OCI-M2 (cell line): ENCODE results near the gene SNAI1.
A peak's percentile ranks its signal among the peaks of the same experiment; 100 is the strongest.
"Not testable (repeated sequence)": the region's sequence is repeated elsewhere in the genome, so short reads cannot be mapped to it uniquely, and the experiment has no call there.

Source experiments
- DNase-seq: peaks from one replicate; lab custom pipeline; 2025; ENCODE audit not compliant: unreplicated experiment; lab: John Stamatoyannopoulos, UW

Gene SNAI1

GRCh38 chr20:49985617-49986016 lies 2.8 kb downstream of the SNAI1 start:
- DNase-seq = no peak

DNA sequence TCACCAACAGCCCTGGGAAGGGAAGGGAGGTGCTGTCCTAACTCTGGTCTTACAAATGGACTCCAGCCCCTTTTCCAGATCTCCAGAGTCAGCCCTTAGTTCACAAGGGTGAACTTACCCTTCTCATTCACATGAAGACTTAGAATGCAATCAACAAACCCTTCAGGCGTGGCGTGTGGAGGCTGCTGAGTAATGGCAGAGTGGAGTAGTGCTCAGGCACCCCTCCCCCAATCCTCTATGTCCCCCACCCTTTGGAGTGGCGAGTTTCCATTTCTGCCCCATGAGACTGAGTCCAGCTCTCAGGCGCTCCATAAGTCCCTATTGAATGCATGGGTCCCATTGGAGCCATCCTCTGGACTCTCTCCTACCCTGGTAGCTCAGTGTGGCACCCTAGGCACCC lies 3.3 kb downstream of the SNAI1 start:
- no peak for DNase-seq

DNA sequence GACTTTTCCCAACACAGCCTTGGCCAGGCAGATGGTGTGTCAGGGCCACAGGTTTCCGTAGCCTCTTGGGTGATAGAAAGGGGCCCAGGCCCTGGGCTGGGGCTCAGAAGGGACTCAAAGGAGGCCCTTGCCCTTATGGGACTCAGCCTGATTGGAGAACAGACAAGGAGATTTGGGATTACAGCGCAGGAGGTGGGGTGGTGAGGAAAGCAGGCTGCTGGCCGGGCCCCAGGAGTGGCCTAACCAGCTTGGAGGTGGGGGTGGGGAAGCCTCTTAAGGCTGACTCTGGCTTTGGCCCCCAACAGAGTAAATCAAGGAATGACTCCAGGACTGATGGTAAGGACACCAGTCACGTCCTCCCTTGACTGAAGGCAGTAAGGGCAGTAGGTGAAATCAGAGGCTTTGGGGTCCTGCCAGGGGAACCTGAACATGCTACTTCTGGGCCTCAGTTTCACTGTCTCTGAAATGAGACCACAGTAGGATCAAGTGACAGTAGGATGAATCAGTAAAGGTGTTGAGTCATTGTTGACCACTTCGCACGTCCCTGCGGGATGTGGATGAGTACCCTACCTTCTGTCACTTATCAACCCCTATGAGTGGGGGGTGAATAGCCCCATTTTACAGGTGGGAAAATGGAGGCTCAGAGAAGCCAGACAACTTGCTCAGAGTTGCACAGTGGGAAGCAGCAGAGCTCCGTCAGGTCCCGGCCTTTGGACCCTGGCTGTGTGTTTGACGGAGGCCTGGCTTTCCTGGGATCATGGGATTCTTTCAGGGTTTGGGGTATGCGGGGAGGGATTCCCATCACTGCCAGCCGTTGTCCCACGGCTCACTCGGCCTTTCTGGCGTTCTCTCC lies 4.5 kb downstream of the SNAI1 start:
- DNase-seq = no peak

DNA sequence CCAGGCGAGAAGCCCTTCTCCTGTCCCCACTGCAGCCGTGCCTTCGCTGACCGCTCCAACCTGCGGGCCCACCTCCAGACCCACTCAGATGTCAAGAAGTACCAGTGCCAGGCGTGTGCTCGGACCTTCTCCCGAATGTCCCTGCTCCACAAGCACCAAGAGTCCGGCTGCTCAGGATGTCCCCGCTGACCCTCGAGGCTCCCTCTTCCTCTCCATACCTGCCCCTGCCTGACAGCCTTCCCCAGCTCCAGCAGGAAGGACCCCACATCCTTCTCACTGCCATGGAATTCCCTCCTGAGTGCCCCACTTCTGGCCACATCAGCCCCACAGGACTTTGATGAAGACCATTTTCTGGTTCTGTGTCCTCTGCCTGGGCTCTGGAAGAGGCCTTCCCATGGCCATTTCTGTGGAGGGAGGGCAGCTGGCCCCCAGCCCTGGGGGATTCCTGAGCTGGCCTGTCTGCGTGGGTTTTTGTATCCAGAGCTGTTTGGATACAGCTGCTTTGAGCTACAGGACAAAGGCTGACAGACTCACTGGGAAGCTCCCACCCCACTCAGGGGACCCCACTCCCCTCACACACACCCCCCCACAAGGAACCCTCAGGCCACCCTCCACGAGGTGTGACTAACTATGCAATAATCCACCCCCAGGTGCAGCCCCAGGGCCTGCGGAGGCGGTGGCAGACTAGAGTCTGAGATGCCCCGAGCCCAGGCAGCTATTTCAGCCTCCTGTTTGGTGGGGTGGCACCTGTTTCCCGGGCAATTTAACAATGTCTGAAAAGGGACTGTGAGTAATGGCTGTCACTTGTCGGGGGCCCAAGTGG lies 5.3 kb downstream of the SNAI1 start:
- no peak for DNase-seq

DNA sequence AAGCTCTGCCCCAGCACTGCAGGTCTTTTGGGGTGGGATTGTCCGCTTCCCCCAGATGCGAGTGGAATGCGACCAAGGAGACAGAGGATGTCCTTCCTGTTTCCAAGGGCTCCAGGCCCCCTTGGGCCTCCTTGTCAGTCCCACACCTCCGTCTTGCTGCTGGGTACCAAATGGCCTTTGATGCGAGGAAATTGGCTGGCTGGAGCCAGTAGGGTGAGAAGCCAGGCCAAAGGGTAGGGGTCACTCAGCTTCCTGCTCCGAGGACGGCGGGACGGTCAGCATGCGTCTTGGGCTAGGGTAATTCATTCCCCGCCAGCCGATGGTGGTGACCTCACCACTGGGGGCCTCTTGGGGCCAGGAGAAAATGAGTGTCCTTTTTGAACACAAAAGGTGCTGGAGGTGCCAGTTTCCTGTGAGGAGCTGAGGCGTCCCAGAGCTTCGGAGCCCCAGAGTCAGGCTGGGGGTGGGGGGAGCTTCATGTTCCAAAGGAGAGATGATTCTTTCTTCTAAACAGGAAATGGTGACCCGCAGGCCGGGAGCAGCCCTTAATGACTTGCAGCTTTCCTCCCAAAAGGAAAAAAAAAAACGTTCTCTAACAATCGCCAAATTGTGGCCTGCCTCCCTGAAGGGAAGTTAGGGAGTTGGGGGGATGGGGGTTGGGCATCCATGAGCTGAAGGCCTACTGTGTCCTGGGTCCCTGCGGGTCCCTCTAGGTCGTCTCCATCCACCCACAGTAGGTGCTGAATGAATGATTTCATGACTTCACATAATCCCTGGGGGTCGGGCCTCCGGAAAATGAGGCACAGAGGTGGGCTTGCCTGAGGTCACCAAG lies 6.7 kb downstream of the SNAI1 start:
- DNase-seq = no peak

DNA sequence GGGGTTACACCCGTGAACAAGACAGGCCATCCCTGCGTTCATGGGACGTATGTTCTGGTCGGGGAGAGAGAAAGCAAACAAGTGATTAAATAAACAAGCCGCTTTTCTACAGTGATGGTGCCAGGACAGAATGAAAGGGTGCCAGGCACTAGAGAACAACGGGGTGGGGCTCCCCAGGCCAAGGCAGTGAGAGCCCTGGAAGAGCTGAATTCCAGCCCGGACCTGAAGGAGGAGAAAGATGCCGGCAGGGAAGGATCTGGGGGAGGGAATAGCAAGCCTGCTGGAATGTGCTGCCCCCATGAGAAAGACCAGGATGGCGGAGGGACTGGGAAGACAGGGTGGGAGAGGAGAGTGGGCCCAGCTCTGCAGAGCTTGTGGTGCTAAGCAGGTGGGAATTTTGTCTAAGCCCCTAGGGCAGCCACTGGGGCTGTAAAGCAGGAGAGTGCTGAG lies 7.5 kb downstream of the SNAI1 start:
- DNase-seq = no peak

DNA sequence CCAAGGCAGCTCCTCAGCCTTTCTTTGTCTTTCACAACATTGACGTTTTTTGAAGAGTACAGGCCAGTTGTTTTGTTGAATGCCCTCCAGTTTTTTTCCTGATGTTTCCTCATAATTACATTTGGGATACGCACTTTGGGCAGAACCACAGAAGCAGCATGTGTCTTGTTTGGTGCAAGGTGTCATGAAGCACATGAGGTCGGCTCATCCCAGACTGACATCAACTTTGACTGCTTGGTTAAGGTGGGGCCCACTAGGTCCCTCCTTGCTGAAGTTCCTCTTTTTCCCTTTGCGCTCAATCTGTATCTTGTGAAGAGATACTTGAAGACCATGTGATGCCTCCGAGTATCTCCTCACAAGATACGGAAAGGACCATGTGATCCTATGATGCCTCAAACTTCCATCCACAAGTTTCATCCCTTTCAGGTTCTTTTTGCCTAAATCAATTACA lies 10.5 kb downstream of the SNAI1 start:
- peak; percentile 37 for DNase-seq

GRCh38 chr20:49995586-49995985 lies 12.8 kb downstream of the SNAI1 start:
- no peak for DNase-seq

DNA sequence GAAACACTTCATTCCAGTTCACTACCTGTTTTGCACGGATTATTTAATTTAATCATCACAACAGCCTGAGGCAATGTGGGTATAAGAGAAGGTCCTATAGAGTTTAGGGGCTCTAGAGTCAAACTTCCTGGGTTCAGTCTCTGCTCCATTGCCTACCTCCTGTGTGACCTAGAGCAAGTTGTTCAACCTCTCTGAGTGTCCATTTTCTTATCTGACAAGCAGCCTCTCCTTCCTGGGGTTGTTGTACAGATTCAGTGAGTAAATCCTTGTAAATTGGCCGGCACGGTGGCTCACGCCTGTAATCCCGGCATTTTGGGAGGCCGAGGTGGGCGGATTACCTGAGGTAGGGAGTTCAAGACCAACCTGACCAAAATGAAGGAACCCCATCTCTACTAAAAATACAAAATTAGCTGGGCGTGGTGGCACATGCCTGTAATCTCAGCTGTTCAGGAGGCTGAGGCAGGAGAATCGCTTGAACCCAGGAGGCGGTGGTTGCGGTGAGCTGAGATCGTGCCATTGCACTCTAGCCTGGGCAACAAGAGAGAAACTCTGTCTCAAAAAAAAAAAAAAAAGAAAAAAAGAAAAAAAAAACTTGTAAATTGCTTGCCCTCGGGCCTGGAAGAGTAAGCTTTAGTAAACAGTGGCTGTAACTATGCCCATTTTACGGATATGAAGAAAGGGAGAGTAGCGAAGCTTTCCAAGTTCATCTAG lies 15.9 kb downstream of the SNAI1 start:
- not testable (repeated sequence) for DNase-seq

DNA sequence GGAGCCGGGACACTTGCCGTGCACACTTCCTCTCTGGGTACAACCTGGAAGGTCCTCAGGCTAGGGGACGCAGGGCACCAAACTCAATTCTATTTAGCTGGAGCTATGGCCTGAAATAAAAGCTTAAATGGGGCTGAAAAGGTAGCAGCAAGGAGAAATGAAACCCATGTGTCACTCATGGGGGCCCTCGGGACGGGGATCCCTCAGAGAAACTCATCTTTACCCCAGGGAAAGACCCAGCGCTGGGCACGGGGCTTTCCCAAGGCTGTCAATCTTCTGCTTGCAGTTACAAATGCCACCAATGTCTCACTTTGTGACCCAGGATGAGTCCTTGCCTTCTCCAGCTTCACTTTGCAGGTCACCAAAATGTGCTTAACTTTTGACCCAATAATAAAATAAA lies 16.5 kb downstream of the SNAI1 start:
- no peak for DNase-seq

- not testable (repeated sequence) for DNase-seq
These were observed 17.9 kb downstream of the SNAI1 start for GRCh38 chr20:50000548-50001222.

DNA sequence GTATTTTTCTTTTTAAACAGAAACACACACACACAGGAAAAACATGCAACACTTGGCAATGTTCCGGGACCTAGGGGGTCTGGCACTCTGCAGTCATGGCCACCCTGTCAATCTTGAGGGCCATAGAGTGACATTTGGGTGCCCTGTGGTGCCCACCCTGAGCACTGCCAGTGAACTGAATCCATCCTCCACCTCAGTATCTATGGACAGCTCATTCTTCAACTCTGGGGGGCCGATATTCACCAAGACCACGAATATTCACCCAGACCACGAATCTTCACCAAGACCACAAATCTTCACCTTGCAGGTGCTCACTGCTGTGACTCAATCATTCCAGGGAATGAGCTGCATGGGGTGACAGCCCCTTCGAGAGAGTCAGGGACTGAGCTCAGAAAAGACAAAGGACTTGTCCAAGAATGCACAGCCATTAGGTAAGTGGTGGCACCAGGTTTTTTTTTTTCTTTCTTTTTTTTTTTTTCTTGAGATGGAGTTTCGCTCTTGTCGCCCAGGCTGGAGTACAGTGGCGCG lies 19.1 kb downstream of the SNAI1 start:
- no peak for DNase-seq

GRCh38 chr20:50003253-50003656 lies 20.5 kb downstream of the SNAI1 start:
- no peak for DNase-seq

GRCh38 chr20:50004229-50004628 lies 21.4 kb downstream of the SNAI1 start:
- DNase-seq = no peak

- DNase-seq = no peak
These were observed 22.7 kb downstream of the SNAI1 start for GRCh38 chr20:50005471-50005981.

DNA sequence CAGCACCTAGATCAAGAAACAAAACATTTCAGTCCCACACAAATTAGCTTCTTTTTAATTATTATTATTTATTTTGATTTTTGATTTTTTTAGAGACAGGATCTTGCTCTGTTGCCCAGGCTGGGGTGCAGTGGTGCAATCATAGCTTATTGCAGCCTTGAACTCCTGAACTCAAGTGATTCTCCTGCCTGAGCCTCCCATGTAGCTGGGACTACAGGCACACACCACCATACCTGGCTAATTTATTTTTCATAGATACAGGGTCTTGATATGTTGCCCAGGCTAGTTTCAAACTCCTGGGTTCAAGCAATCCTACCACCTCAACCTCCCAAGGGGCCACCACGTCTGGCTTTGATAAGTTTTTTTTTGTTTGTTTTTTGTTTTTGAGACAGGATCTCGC lies 24.6 kb downstream of the SNAI1 start:
- DNase-seq = no peak

GRCh38 chr20:50008007-50008406 lies 25.2 kb downstream of the SNAI1 start:
- DNase-seq = no peak

DNA sequence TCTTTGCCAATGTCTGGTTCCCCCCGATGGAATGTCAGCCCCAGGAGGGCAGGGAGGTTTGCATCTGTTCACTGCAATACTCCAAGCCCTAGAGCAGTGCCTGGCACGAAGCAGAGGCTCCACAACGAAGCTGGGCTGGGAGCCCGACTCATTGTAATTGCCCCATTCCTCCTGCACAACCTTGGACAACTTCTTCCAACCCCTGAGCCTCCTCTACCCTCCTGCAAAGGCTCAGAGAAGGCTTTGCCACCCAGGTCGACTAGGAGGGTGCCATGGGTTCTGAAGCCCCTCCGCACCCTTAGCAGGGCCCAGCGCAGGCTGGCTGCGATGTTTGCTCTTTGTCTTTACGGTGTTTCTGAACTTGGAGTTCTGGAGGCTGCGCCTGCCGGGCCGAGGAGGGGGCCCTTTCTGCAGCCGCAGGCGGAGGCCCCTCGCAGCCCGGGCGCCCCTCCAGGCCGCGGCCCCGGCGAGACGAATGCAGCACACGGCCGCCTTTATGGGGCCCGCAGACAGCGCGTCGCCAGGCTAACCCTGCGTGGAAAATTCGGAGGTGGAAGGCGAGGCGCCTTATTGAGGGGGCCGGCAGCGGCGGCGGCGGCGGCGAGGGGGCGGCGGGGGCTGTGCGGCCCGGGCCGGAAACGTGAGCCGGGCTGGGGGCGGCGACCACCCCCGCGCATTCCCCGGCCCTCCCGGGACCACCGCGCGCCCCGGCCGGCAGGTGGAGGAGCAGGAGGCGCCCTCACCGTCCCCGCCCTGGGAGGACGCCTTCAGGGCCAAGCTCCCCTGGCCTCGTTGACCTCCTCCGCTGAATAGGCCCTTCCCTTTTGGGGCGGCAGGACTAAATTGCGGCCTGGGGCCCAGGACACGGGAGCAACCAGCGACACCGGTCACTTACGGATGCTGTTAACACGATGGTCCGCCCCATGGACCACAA lies 27.0 kb downstream of the SNAI1 start:
- no peak for DNase-seq
